GM13977 (cell line): ENCODE measurements around the gene LRPPRC.

Experiments
- DNase-seq: peaks from one replicate; pipeline ENCODE4 v3.0.0; 2012; ENCODE audit warnings: low spot score
- in situ Hi-C: fragments of 300-500 bp; cut with MboI; formaldehyde crosslinking; loops from one replicate; pipeline ENCODE4 v1.12.0; 2022; ENCODE audit warnings: low sequenced_read_pairs, low pct_unique_long_range_greater_than_20kb, mixed read lengths, inconsistent platforms; ENCODE audit not compliant: unreplicated experiment
- TF ChIP-seq, protein P1 (sequence below): IDR thresholded peaks from 2 replicates; pipeline ENCODE4 v1.5.1; 2012; ENCODE audit warnings: mild to moderate bottlenecking, control low read depth; ENCODE audit not compliant: insufficient read depth; ENCODE audit errors: extremely low read depth, missing control alignments

Gene LRPPRC

DNA sequence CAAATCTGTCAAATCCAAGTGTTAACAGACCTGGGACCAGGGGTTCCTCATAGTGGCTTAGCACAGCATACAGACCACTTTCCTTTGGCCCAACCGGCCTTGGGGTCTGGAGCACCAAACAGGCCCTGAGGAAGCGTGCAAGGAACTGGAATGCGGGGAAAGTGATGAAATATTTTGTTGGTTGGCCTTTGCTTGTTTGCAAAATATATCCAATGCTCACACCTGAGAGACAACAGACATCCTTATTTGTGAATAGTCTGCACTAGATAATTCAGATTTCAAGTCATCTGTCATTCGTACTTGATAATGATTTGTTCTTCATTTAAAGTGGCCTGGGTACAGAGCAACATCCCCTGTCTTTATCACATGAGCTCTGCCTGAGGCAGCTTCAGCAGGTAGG, 113.5 kb downstream of the LRPPRC start:
- DNase-seq: no peak
- in situ Hi-C loops: no loop called here
- TF ChIP-seq, protein P1, sequence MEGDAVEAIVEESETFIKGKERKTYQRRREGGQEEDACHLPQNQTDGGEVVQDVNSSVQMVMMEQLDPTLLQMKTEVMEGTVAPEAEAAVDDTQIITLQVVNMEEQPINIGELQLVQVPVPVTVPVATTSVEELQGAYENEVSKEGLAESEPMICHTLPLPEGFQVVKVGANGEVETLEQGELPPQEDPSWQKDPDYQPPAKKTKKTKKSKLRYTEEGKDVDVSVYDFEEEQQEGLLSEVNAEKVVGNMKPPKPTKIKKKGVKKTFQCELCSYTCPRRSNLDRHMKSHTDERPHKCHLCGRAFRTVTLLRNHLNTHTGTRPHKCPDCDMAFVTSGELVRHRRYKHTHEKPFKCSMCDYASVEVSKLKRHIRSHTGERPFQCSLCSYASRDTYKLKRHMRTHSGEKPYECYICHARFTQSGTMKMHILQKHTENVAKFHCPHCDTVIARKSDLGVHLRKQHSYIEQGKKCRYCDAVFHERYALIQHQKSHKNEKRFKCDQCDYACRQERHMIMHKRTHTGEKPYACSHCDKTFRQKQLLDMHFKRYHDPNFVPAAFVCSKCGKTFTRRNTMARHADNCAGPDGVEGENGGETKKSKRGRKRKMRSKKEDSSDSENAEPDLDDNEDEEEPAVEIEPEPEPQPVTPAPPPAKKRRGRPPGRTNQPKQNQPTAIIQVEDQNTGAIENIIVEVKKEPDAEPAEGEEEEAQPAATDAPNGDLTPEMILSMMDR: no peak

DNA sequence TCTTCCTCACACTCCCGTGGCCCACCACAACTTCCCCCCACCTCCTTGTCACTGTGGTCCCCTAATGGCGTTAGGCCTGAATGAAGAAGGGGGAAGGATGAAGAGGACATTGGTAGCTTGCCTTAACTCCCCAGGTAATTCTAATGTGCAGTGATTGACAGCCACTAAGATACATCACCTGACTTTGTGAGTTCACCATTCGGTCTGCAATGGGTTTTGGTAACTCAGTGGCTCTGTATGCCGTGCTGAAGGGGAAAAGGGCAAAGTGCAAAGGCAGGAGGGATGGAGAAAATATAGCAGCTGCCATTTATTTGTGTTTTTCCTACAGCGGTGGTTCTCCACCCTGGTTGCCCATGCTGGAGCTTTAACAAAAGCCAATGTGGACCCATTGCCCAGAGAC, 114.8 kb downstream of the LRPPRC start:
- TF ChIP-seq, protein P1: no peak
- in situ Hi-C loops: no loop called here
- no peak for DNase-seq

- TF ChIP-seq, protein P1: no peak
- in situ Hi-C loops: no loop called here
- no peak for DNase-seq
Measured at GRCh38 chr2:43880471-43880870, 115.3 kb downstream of the LRPPRC start.

GRCh38 chr2:43879261-43879660, 116.5 kb downstream of the LRPPRC start:
- in situ Hi-C loops: no loop called here
- TF ChIP-seq, protein P1: no peak
- DNase-seq: no peak

DNA sequence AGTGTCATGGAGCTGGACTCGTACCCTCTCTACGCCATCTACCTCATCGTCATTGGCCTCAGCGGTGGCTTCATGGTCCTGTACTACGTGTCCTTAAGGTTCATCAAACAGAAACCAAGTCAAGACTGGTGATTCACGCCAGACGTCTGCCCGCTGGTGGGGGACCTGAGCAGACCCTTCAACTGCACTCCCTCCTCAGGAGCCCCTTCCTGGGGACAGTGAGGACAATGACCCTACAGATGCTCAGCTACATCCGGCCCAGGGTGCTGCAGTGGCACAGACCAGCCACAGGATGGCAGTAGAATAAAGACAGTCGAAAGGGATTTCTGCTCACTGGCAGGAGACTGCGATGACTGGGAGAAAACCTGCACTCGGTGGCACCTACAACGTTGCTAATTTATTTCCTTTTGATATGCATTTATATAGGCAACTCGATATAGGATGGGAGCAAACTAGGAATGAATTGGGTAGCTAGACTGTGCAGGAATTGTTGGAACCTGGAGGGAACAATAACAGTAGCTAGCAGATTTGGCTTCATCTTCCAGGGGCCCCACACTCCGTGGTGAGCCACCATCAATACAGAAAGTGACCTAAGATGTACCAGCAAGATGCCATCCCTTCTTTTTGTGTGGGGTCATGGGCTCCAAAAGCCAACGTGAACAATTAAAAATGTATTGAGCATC, 117.9 kb downstream of the LRPPRC start:
- in situ Hi-C loops: no loop called here
- TF ChIP-seq, protein P1: peak; percentile 98
- DNase-seq: peak; percentile 76

DNA sequence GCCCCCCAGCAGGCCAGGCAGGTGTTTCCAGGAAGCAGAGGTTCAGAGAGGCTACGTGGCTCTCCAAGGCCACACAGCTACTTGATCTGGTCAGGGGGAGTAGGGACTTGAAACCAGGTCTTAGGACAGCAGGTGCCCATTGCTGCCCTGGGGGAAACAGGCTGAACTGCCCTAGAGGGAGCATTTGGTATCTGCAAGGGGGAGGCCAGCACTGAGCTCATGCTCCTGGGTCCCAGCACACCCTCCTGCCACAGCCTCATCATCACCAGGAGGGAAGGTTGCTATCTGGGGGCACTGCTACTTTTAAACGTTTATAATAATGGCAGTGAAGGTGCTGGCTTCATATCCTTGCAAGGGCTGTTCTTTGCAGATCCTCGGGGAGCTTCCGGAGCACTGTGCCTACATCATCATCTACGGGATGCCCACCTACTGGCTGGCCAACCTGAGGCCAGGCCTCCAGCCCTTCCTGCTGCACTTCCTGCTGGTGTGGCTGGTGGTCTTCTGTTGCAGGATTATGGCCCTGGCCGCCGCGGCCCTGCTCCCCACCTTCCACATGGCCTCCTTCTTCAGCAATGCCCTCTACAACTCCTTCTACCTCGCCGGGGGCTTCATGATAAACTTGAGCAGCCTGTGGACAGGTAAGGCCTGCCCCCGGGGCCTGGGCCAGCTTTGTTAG, 120.9 kb downstream of the LRPPRC start:
- TF ChIP-seq, protein P1: no peak
- in situ Hi-C loops: no loop called here
- DNase-seq: no peak

DNA sequence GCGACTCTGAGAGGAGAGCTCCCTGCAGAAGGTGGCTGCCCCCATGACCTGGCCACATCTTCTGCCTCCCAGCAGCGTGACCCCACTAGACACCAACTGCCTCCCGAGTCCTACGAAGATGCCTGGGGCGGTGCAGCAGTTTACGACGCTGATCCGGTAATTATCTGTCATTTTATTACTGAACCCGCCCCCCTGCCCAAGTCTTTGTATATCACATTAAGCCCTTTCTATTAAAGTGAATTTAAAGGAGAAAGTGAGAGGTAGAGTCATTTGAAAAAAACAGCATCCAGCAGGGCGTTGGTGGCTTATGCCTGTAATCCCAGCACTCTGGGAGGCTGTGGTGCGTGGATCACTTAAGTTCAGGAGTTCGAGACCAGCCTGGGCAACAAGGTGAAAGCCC, 123.6 kb downstream of the LRPPRC start:
- DNase-seq: no peak
- TF ChIP-seq, protein P1: no peak
- in situ Hi-C loops: no loop called here
